Breast epithelium (tissue), 3 donors: ENCODE results near the gene CNBP.

Experiments
- POLR2A ChIP-seq: fragments of 450-650 bp; IDR thresholded peaks from one replicate; pipeline ENCODE4 v1.6.1; 2016; ENCODE audit warnings: antibody characterized with exemption, mild to moderate bottlenecking, moderate library complexity
- POLR2AphosphoS5 ChIP-seq, 3 donors: sonication (generic); formaldehyde crosslinking; IDR thresholded peaks; one replicate each; pipeline ENCODE4 v1.6.1; 2017; ENCODE audit warnings: antibody characterized with exemption in 3 of 3
- TF ChIP-seq, protein P1 (sequence below), 3 donors: fragments of 450-650 bp; IDR thresholded peaks; one replicate each; pipeline ENCODE4 v1.5.1; 2016 to 2017; ENCODE audit warnings: antibody characterized with exemption in 3 of 3, mild to moderate bottlenecking in 3 of 3, moderate library complexity in 3 of 3

DNA sequence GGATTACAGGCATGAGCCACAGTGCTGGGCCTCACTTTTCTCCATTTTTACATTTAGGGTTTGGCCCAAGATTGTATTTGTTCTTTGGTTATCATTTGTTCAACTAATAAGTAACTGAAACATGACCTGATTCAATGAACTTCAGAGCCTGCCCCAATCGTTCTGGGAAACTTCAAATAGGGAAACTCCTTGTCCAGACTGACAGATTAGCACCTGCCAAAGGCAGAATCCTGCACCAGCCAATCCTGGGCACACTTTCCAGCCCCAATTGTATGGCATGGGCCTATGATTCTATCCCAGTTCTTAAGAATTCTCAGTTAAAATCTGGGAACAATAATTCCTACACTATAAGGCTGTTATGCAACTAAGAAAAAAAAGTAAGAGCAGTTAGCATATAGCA is 43.8 kb downstream of the CNBP start:
- TF ChIP-seq, protein P1, sequence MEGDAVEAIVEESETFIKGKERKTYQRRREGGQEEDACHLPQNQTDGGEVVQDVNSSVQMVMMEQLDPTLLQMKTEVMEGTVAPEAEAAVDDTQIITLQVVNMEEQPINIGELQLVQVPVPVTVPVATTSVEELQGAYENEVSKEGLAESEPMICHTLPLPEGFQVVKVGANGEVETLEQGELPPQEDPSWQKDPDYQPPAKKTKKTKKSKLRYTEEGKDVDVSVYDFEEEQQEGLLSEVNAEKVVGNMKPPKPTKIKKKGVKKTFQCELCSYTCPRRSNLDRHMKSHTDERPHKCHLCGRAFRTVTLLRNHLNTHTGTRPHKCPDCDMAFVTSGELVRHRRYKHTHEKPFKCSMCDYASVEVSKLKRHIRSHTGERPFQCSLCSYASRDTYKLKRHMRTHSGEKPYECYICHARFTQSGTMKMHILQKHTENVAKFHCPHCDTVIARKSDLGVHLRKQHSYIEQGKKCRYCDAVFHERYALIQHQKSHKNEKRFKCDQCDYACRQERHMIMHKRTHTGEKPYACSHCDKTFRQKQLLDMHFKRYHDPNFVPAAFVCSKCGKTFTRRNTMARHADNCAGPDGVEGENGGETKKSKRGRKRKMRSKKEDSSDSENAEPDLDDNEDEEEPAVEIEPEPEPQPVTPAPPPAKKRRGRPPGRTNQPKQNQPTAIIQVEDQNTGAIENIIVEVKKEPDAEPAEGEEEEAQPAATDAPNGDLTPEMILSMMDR (IDR thresholded peaks at IDR 0.05), result no peak
- TF ChIP-seq POLR2A (no peak), POLR2AphosphoS5 (IDR thresholded peaks at IDR 0.05) (no peak)
